Pancreas (tissue), 10 donors: Measurements from ENCODE around the gene WASF1. TPM values are rescaled to one million over a fixed set of nuclear protein-coding genes. Genes with fewer than 3 reads are reported as not detected.

Source experiments
- ATAC-seq, 4 donors: fragments of 200-7000 bp; cut with Tn5 transposase; one replicate each; pipeline versions ENCODE4 v1.8.0 to v1.9.1; 2020; ENCODE audit warnings: mild to moderate bottlenecking in 4 of 4, moderate library complexity in 4 of 4
- DNase-seq, 6 donors: peaks; one replicate each; pipeline ENCODE4 v3.0.0-alpha.2; 2020
- FAIRE-seq: peaks from 2 replicates; lab custom pipeline; 2012; peaks lifted over from hg19 to GRCh38; lab: Jason Lieb, UNC
- H3K27ac ChIP-seq, 4 donors: fragments of 200-600 bp; sonication (generic); 1 replicate in 3 of 4; 2 replicates in 1 of 4; pipeline versions ENCODE4 v1.5.0 to v1.8.0; 2020
- H3K27me3 ChIP-seq, 4 donors: fragments of 200-600 bp; one replicate each; pipeline ENCODE4 v1.8.0; 2021
- H3K36me3 ChIP-seq, 3 donors: fragments of 200-600 bp; sonication (generic) in 1 of 3; one replicate each; pipeline versions ENCODE4 v1.5.0 to v1.8.0; 2020 to 2021
- H3K4me1 ChIP-seq, 3 donors: fragments of 200-600 bp; one replicate each; pipeline ENCODE4 v1.8.0; 2021
- H3K4me3 ChIP-seq, 4 donors: fragments of 200-600 bp; sonication (generic) in 2 of 4; one replicate each; pipeline versions ENCODE4 v1.5.0 to v1.8.0; 2020 to 2021
- H3K9me3 ChIP-seq, 4 donors: fragments of 200-600 bp; one replicate each; pipeline ENCODE4 v1.8.0; 2021
- WGBS, 2 donors: extraction: QIAGEN DNeasy Blood & Tissue Kit; methylation state at CpG; one replicate each; pipeline ENCODE4 v1.1.7; 2013; 5-methylcytosine and 5-hydroxymethylcytosine counted together
- intact Hi-C, 3 donors: fragments of 100-400 bp; cut with DNase I; formaldehyde crosslinking; loops; one replicate each; pipeline versions ENCODE4 v1.11.1 to v1.14.2; 2022
- polyA plus RNA-seq, 2 donors: library from polyadenylated mRNA; stranded (reverse); fragments of 200-250 nt; gene quantifications; one replicate each; pipeline ENCODE4 v1.2.3, GENCODE V29; 2013
- total RNA-seq, 6 donors: library from RNA; stranded (reverse); fragmentation: NEBNext Ultra II Directional in 4 of 6; extraction: Animal tissue kit (Norgen Biotek cat#: 25700) in 4 of 6; gene quantifications; one replicate each; pipeline versions ENCODE4 v1.2.1 to v1.2.4, GENCODE V29; 2021 to 2023
- TF ChIP-seq, protein P1 (sequence below), 4 donors: fragments of 200-600 bp; sonication (generic) in 3 of 4; IDR thresholded peaks; one replicate each; pipeline versions ENCODE4 v1.5.0 to v1.8.0; 2021; ENCODE audit warnings: antibody characterized with exemption in 4 of 4
- donor health status: healthy with polysubstance abuse.
- donor health status: DM: no; HTN: no; CAD: no; lungs with moderate emphysema.
- donor health status: DM: no; HTN: no; CAD: no.
- donor health status: control.
- donor health status: control.
- donor health status: Bipolar disorder and iron deficiency.
- donor health status: DM: yes; HTN: yes; CAD: no.
- donor health status: DM: no; HTN: no; CAD: no.
- donor health status: DM: no; HTN: no; CAD: no.
- donor health status: DM: yes; HTN: yes; CAD: no.

WASF1 gene
- total and polyA plus RNA-seq, 8 donors, result 1.2 to 5.7 (median 3.2) TPM

DNA sequence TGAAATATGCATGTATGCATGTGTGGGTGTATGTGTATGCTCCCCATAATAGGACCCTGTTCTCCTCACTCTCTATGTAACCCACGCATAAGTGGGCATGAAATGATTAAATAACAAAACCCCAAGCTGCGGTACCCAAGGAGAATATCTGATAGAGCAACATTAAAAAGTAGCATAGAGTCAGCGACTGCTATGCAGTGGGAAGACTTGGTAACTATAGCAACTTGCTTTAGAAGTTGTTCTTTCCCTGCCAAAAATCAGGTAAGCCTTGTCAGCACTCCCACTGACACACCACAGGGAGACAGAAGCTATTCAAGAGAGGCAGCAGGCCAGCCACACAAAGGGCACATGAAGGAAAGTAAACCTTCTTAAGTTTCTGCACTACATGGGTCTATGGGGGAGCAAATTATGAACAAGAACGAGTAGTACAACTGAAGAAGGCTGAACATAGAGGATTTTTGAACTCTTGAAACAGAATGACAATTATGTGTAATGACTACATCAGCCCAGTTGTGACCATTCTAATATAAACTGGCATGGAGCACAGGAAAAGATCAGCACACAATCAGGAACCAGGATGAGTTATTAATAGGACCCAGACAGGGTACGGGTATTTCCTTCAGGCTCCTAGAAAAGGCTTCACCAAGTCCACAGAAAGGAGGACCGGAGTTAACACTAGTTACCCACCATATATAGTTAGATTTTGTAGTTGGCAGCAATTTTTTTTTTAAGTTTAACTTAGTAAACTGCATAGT, 111.5 kb downstream of the WASF1 start:
- Histone ChIP-seq H3K27me3 (no peaks in the 10 kb centered on the region), H3K36me3 (no peaks in the 10 kb centered on the region), H3K9me3 (no peaks in the 10 kb centered on the region), H3K4me1 (no peaks in the 10 kb centered on the region), H3K4me3 (no peak overlapping the region), H3K27ac (no peak overlapping the region)
- ATAC-seq, result no peak
- TF ChIP-seq, protein P1, sequence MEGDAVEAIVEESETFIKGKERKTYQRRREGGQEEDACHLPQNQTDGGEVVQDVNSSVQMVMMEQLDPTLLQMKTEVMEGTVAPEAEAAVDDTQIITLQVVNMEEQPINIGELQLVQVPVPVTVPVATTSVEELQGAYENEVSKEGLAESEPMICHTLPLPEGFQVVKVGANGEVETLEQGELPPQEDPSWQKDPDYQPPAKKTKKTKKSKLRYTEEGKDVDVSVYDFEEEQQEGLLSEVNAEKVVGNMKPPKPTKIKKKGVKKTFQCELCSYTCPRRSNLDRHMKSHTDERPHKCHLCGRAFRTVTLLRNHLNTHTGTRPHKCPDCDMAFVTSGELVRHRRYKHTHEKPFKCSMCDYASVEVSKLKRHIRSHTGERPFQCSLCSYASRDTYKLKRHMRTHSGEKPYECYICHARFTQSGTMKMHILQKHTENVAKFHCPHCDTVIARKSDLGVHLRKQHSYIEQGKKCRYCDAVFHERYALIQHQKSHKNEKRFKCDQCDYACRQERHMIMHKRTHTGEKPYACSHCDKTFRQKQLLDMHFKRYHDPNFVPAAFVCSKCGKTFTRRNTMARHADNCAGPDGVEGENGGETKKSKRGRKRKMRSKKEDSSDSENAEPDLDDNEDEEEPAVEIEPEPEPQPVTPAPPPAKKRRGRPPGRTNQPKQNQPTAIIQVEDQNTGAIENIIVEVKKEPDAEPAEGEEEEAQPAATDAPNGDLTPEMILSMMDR (IDR thresholded peaks at IDR 0.05), result no peak
- no peak for FAIRE-seq
- WGBS, 2 donors, result 71 to 80% methylated on average over 6 of the region's 6 CpGs
- DNase-seq, result no peak
- intact Hi-C loops, result loop anchor here in 1 of 3 donors (10.0 kb wide), 1 partner anchor 327 kb away; no protein-coding TSS in a partner anchor

DNA sequence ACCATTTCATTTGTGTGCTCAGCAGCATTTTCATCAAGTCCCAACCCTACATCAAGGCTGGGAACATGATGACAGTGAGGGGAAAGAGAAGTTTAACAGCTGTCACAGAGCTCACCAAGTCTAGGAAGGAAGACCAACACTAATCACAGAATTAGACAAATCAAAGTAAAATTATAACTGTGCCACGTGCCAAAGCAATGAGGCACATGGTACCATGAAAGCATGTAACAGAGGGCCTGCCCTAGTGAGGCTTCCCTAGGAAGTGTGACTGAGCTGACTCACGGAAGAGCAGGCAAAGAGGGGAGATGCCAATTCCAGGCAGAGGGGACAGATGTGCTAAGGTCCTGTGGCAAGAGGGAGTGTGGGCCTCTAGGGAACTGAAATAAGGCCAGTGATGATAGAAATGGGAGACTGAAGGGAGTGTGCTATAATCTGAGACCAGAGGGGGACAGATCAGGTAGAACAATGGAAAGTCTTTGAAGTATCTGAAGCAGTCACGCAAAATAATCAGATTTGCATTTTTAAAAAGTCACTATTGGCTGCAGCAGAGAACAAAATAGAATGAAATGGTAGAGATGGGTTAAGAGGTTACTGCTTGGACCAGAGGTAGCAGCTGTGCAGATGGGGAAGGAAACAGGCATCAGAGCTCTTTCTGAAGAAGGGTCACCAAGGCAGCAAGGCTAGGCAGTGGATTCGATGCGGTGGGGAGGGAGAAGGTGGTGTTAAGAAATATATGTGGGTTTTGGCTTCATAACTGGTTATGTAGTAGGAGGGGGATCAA, 114.5 kb downstream of the WASF1 start:
- Histone ChIP-seq H3K9me3 (no peaks in the 10 kb centered on the region), H3K27me3 (no peaks in the 10 kb centered on the region), H3K36me3 (no peaks in the 10 kb centered on the region), H3K27ac (no peak overlapping the region), H3K4me1 (no peaks in the 10 kb centered on the region), H3K4me3 (no peak overlapping the region)
- intact Hi-C loops, result loop anchor here in 1 of 3 donors (10.0 kb wide), 1 partner anchor 330 kb away; no protein-coding TSS in a partner anchor
- DNase-seq (no peak), FAIRE-seq (no peak), ATAC-seq (no peak)
- WGBS, 2 donors, result 87 to 96% methylated on average over 5 of the region's 5 CpGs
- TF ChIP-seq, protein P1 (IDR thresholded peaks at IDR 0.05), result no peak

DNA sequence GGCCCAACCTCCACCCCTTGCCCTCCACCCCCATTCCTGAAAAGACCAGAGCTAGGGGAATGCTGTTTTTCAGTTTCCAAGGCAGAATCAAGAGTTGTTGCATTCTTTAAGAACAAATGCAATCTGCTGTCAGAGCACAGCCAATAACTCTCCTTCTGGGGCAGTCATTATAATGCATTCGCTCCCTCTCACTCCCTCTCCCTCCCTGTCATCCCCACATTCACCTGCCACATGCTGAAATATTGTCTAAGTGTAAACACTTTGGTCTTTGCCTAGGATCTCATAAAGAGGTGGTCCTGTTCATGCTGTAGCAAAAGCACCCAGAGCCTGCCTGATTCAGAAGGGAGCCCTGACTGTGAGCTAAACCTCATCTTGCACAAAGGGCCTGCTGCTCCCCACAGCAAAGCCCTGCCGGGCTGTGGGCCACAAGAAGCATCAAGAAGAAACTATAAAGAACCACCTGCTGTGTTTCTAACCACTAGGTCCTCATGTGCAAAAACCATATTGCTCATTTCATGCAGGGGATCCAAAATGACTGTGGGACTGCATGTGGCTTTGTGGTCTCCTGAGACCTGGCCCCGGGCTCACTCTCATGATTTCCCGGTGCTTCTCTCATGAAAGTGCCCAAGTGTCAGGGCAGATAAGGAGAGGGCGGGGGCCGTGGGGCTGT, 115.7 kb downstream of the WASF1 start:
- 66 to 72% methylated on average over 6 of the region's 6 CpGs for WGBS, 2 donors
- no peak for DNase-seq
- Histone ChIP-seq H3K27ac (no peak overlapping the region), H3K9me3 (no peaks in the 10 kb centered on the region), H3K4me1 (no peaks in the 10 kb centered on the region), H3K27me3 (no peaks in the 10 kb centered on the region), H3K36me3 (no peaks in the 10 kb centered on the region), H3K4me3 (no peak overlapping the region)
- FAIRE-seq, result no peak
- TF ChIP-seq, protein P1 (IDR thresholded peaks at IDR 0.05), result no peak
- intact Hi-C loops, result loop anchor here in 1 of 3 donors (10.0 kb wide), 1 partner anchor 331 kb away; no protein-coding TSS in a partner anchor
- ATAC-seq, result no peak

DNA sequence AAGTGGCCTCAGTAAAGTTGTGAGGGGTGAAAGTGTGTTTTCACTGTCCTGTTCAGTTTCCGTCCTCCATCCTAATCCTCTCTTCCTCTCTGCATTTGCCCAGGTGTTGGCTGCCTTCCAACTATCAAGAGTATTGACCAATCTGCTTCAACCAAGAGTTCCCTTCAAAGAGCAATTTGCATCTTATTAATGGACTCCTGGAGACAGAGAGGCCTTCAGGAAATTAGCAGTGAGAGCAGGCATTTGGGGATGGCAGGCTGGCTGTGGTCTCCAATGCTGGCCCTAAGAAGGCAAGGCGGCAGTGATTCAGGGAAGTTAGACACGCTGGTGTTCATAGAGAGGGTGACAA, 124.1 kb downstream of the WASF1 start:
- H3K27ac ChIP-seq, result no peak overlapping the region
- H3K27me3 ChIP-seq, result no peaks in the 10 kb centered on the region
- FAIRE-seq, result no peak
- no peaks in the 10 kb centered on the region for H3K4me1 ChIP-seq
- no peak for DNase-seq
- H3K36me3 ChIP-seq, result no peaks in the 10 kb centered on the region
- TF ChIP-seq, protein P1 (IDR thresholded peaks at IDR 0.05), result no peak
- intact Hi-C loops, result no loop called here
- WGBS, 2 donors, result 78 to 79% methylated on average over 3 of the region's 3 CpGs
- no peak for ATAC-seq
- no peaks in the 10 kb centered on the region for H3K9me3 ChIP-seq
- H3K4me3 ChIP-seq, result no peak overlapping the region
